ENCODE data around the gene ERRFI1.
A peak's percentile ranks its signal among the peaks of the same experiment; 100 is the strongest.
"Not testable (repeated sequence)": the region's sequence is repeated elsewhere in the genome, so short reads cannot be mapped to it uniquely, and the experiment has no call there.

ERRFI1 gene

GRCh38 chr1:8026153-8026975 is at the start of gene ERRFI1:
Gene ERRFI1 (minus strand): TSS chr1:8026309. CDS start chr1:8015619, 10,690 bp downstream.
- peak within 1 kb of the TSS; percentile 90 for H3K9ac ChIP-seq (ENCODE audit: low read depth, low read length)
- H3K4me1 ChIP-seq (ENCODE audit: insufficient read depth, low read length): peaks cover 44% of the 10 kb centered on the region
- no peaks in the 10 kb centered on the region for H3K9me3 ChIP-seq (ENCODE audit: control insufficient read depth, insufficient read depth, low read length)
- no peaks in the 10 kb centered on the region for H3K36me3 ChIP-seq (ENCODE audit: insufficient read depth, low read length)

GRCh38 chr1:8075511-8076051 is 49.5 kb upstream of the ERRFI1 start:
- peaks cover 34% of the 10 kb centered on the region for H3K4me1 ChIP-seq (ENCODE audit: insufficient read depth, low read length)
- H3K9ac ChIP-seq (ENCODE audit: low read depth, low read length): no peak overlapping the region; the same call in 1 of the 2 replicates
- H3K9me3 ChIP-seq (ENCODE audit: control insufficient read depth, insufficient read depth, low read length): no peaks in the 10 kb centered on the region; the same call in 1 of the 2 replicates
- no peaks in the 10 kb centered on the region for H3K36me3 ChIP-seq (ENCODE audit: insufficient read depth, low read length)

GRCh38 chr1:8073112-8073855 is 47.2 kb upstream of the ERRFI1 start:
- no peaks in the 10 kb centered on the region for H3K36me3 ChIP-seq (ENCODE audit: insufficient read depth, low read length)
- H3K4me1 ChIP-seq (ENCODE audit: insufficient read depth, low read length): peaks cover 29% of the 10 kb centered on the region
- H3K9ac ChIP-seq (ENCODE audit: low read depth, low read length): no peak overlapping the region
- H3K9me3 ChIP-seq (ENCODE audit: control insufficient read depth, insufficient read depth, low read length): no peaks in the 10 kb centered on the region; the same call in 1 of the 2 replicates

GRCh38 chr1:8070381-8070811 is 44.3 kb upstream of the ERRFI1 start:
- Histone ChIP-seq H3K36me3 (ENCODE audit: insufficient read depth, low read length) (no peaks in the 10 kb centered on the region), H3K9me3 (ENCODE audit: control insufficient read depth, insufficient read depth, low read length) (no peaks in the 10 kb centered on the region), H3K4me1 (ENCODE audit: insufficient read depth, low read length) (peaks cover 5% of the 10 kb centered on the region; the same call in 1 of the 2 replicates), H3K9ac (ENCODE audit: low read depth, low read length) (no peak overlapping the region)

- not testable (repeated sequence) for H3K4me1 ChIP-seq (ENCODE audit: insufficient read depth, low read length); H3K9ac ChIP-seq (ENCODE audit: low read depth, low read length); H3K9me3 ChIP-seq (ENCODE audit: control insufficient read depth, insufficient read depth, low read length); H3K36me3 ChIP-seq (ENCODE audit: insufficient read depth, low read length)
Measured at GRCh38 chr1:8069614-8070320, 43.7 kb upstream of the ERRFI1 start.

- Histone ChIP-seq H3K9me3 (ENCODE audit: control insufficient read depth, insufficient read depth, low read length) (no peaks in the 10 kb centered on the region), H3K9ac (ENCODE audit: low read depth, low read length) (no peak overlapping the region), H3K4me1 (ENCODE audit: insufficient read depth, low read length) (peaks cover under 1% of the 10 kb centered on the region; the same call in 1 of the 2 replicates), H3K36me3 (ENCODE audit: insufficient read depth, low read length) (no peaks in the 10 kb centered on the region)
Measured at GRCh38 chr1:8065369-8065768, 39.3 kb upstream of the ERRFI1 start.

- no peaks in the 10 kb centered on the region for H3K4me1 ChIP-seq (ENCODE audit: insufficient read depth, low read length)
- no peaks in the 10 kb centered on the region for H3K9me3 ChIP-seq (ENCODE audit: control insufficient read depth, insufficient read depth, low read length)
- no peaks in the 10 kb centered on the region for H3K36me3 ChIP-seq (ENCODE audit: insufficient read depth, low read length)
- H3K9ac ChIP-seq (ENCODE audit: low read depth, low read length): no peak overlapping the region
Measured at GRCh38 chr1:8063298-8064036, 37.4 kb upstream of the ERRFI1 start.

GRCh38 chr1:8062861-8063260 is 36.8 kb upstream of the ERRFI1 start:
- no peaks in the 10 kb centered on the region for H3K9me3 ChIP-seq (ENCODE audit: control insufficient read depth, insufficient read depth, low read length)
- H3K4me1 ChIP-seq (ENCODE audit: insufficient read depth, low read length): no peaks in the 10 kb centered on the region
- no peak overlapping the region for H3K9ac ChIP-seq (ENCODE audit: low read depth, low read length)
- H3K36me3 ChIP-seq (ENCODE audit: insufficient read depth, low read length): no peaks in the 10 kb centered on the region

- H3K36me3 ChIP-seq (ENCODE audit: insufficient read depth, low read length): no peaks in the 10 kb centered on the region
- no peaks in the 10 kb centered on the region for H3K4me1 ChIP-seq (ENCODE audit: insufficient read depth, low read length)
- no peaks in the 10 kb centered on the region for H3K9me3 ChIP-seq (ENCODE audit: control insufficient read depth, insufficient read depth, low read length)
- no peak overlapping the region for H3K9ac ChIP-seq (ENCODE audit: low read depth, low read length)
Measured at GRCh38 chr1:8061673-8062386, 35.7 kb upstream of the ERRFI1 start.

- Histone ChIP-seq H3K36me3 (ENCODE audit: insufficient read depth, low read length) (no peaks in the 10 kb centered on the region), H3K9ac (ENCODE audit: low read depth, low read length) (no peak overlapping the region), H3K4me1 (ENCODE audit: insufficient read depth, low read length) (no peaks in the 10 kb centered on the region), H3K9me3 (ENCODE audit: control insufficient read depth, insufficient read depth, low read length) (no peaks in the 10 kb centered on the region)
Measured at GRCh38 chr1:8061210-8061609, 35.1 kb upstream of the ERRFI1 start.

GRCh38 chr1:8059161-8059622 is 33.1 kb upstream of the ERRFI1 start:
- Histone ChIP-seq H3K4me1 (ENCODE audit: insufficient read depth, low read length) (no peaks in the 10 kb centered on the region), H3K9me3 (ENCODE audit: control insufficient read depth, insufficient read depth, low read length) (no peaks in the 10 kb centered on the region), H3K36me3 (ENCODE audit: insufficient read depth, low read length) (no peaks in the 10 kb centered on the region), H3K9ac (ENCODE audit: low read depth, low read length) (no peak overlapping the region)

GRCh38 chr1:8057779-8058178 is 31.7 kb upstream of the ERRFI1 start:
- not testable (repeated sequence) for H3K4me1 ChIP-seq (ENCODE audit: insufficient read depth, low read length); H3K9ac ChIP-seq (ENCODE audit: low read depth, low read length); H3K9me3 ChIP-seq (ENCODE audit: control insufficient read depth, insufficient read depth, low read length); H3K36me3 ChIP-seq (ENCODE audit: insufficient read depth, low read length)

GRCh38 chr1:8055973-8056372 is 29.9 kb upstream of the ERRFI1 start:
- Histone ChIP-seq H3K9me3 (ENCODE audit: control insufficient read depth, insufficient read depth, low read length) (no peaks in the 10 kb centered on the region), H3K4me1 (ENCODE audit: insufficient read depth, low read length) (no peaks in the 10 kb centered on the region), H3K9ac (ENCODE audit: low read depth, low read length) (no peak overlapping the region), H3K36me3 (ENCODE audit: insufficient read depth, low read length) (no peaks in the 10 kb centered on the region)
